ENCODE measurements around the gene FREY1. TPM values are rescaled to one million over a fixed set of nuclear protein-coding genes. Genes with fewer than 3 reads are reported as not detected.

FREY1 gene
- total and polyA plus RNA-seq, 2 of the 13 experiments (the other 11 are each of a cell fraction or from before 2014, with no cell fraction given), result 0.44 to 0.73 TPM

DNA sequence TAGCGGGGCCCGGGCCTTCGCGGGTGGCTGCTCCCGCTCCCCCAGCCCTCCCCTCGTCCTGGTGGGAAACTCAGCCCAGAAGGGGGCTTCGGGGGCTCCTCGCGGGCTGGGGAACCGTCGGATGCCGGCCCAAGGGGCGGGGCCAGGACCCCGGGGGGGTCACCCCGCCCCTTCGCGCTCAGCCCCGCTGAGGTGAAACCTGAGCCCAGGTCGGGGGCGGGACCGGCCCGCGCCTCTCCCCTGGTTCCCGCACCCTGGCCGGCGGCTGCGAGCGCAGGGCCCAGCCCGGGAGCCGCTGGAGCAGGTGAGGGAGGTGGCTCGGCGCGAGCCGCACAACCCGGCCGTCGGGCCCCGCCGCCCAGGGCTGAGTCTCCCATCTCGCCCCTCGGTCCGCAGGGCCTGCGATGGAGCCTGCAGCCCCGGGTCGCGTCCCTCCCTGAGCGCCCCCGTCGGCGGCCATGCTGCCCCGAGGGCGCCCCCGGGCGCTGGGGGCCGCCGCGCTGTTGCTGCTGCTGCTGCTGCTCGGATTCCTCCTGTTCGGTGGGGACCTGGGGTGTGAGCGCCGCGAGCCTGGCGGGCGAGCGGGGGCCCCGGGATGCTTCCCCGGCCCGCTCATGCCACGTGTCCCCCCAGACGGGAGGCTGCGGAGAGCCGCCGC is 15.5 kb upstream of the FREY1 start, which contains the start of gene LARGE2 (continued):
- TF ChIP-seq, protein P1, sequence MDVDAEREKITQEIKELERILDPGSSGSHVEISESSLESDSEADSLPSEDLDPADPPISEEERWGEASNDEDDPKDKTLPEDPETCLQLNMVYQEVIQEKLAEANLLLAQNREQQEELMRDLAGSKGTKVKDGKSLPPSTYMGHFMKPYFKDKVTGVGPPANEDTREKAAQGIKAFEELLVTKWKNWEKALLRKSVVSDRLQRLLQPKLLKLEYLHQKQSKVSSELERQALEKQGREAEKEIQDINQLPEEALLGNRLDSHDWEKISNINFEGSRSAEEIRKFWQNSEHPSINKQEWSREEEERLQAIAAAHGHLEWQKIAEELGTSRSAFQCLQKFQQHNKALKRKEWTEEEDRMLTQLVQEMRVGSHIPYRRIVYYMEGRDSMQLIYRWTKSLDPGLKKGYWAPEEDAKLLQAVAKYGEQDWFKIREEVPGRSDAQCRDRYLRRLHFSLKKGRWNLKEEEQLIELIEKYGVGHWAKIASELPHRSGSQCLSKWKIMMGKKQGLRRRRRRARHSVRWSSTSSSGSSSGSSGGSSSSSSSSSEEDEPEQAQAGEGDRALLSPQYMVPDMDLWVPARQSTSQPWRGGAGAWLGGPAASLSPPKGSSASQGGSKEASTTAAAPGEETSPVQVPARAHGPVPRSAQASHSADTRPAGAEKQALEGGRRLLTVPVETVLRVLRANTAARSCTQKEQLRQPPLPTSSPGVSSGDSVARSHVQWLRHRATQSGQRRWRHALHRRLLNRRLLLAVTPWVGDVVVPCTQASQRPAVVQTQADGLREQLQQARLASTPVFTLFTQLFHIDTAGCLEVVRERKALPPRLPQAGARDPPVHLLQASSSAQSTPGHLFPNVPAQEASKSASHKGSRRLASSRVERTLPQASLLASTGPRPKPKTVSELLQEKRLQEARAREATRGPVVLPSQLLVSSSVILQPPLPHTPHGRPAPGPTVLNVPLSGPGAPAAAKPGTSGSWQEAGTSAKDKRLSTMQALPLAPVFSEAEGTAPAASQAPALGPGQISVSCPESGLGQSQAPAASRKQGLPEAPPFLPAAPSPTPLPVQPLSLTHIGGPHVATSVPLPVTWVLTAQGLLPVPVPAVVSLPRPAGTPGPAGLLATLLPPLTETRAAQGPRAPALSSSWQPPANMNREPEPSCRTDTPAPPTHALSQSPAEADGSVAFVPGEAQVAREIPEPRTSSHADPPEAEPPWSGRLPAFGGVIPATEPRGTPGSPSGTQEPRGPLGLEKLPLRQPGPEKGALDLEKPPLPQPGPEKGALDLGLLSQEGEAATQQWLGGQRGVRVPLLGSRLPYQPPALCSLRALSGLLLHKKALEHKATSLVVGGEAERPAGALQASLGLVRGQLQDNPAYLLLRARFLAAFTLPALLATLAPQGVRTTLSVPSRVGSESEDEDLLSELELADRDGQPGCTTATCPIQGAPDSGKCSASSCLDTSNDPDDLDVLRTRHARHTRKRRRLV (CRISPR knock-in tag; IDR thresholded peaks at IDR 0.05), result no peak
- TF ChIP-seq ZNF777 (CRISPR knock-in tag; IDR thresholded peaks at IDR 0.05), result peak; percentile 98
- TF ChIP-seq, protein P2, sequence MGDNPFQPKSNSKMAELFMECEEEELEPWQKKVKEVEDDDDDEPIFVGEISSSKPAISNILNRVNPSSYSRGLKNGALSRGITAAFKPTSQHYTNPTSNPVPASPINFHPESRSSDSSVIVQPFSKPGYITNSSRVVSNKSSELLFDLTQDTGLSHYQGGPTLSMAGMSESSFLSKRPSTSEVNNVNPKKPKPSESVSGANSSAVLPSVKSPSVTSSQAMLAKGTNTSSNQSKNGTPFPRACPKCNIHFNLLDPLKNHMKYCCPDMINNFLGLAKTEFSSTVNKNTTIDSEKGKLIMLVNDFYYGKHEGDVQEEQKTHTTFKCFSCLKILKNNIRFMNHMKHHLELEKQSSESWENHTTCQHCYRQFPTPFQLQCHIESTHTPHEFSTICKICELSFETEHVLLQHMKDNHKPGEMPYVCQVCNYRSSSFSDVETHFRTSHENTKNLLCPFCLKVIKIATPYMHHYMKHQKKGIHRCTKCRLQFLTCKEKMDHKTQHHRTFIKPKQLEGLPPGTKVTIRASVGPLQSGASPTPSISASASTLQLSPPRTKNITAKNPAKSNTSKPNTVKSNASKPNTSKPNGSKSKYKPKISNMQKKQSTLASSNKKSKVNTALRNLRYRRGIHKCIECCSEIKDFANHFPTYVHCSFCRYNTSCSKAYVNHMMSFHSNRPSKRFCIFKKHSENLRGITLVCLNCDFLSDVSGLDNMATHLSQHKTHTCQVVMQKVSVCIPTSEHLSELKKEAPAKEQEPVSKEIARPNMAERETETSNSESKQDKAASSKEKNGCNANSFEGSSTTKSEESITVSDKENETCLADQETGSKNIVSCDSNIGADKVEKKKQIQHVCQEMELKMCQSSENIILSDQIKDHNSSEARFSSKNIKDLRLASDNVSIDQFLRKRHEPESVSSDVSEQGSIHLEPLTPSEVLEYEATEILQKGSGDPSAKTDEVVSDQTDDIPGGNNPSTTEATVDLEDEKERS (CRISPR knock-in tag; IDR thresholded peaks at IDR 0.05), result no peak
- TF ChIP-seq RFX1 (IDR thresholded peaks at IDR 0.05), result no peak
- TF ChIP-seq, protein P3, sequence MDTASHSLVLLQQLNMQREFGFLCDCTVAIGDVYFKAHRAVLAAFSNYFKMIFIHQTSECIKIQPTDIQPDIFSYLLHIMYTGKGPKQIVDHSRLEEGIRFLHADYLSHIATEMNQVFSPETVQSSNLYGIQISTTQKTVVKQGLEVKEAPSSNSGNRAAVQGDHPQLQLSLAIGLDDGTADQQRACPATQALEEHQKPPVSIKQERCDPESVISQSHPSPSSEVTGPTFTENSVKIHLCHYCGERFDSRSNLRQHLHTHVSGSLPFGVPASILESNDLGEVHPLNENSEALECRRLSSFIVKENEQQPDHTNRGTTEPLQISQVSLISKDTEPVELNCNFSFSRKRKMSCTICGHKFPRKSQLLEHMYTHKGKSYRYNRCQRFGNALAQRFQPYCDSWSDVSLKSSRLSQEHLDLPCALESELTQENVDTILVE (CRISPR knock-in tag; IDR thresholded peaks at IDR 0.05), result no peak
- TF ChIP-seq ATM (IDR thresholded peaks at IDR 0.05; ENCODE audit: borderline replicate concordance), result no peak
- TF ChIP-seq, protein P4, sequence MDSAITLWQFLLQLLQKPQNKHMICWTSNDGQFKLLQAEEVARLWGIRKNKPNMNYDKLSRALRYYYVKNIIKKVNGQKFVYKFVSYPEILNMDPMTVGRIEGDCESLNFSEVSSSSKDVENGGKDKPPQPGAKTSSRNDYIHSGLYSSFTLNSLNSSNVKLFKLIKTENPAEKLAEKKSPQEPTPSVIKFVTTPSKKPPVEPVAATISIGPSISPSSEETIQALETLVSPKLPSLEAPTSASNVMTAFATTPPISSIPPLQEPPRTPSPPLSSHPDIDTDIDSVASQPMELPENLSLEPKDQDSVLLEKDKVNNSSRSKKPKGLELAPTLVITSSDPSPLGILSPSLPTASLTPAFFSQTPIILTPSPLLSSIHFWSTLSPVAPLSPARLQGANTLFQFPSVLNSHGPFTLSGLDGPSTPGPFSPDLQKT (CRISPR knock-in tag; IDR thresholded peaks at IDR 0.05; ENCODE audit: borderline replicate concordance), result no peak
- TF ChIP-seq ELF3 (CRISPR knock-in tag; IDR thresholded peaks at IDR 0.05), result no peak
- no peak for TF ChIP-seq HIVEP1 (CRISPR knock-in tag; IDR thresholded peaks at IDR 0.05)
- no peak for TF ChIP-seq ETV5 (CRISPR knock-in tag; IDR thresholded peaks at IDR 0.05; ENCODE audit: borderline replicate concordance)
- TF ChIP-seq ZNF543 (CRISPR knock-in tag; IDR thresholded peaks at IDR 0.05), result no peak
- TF ChIP-seq, protein P5, sequence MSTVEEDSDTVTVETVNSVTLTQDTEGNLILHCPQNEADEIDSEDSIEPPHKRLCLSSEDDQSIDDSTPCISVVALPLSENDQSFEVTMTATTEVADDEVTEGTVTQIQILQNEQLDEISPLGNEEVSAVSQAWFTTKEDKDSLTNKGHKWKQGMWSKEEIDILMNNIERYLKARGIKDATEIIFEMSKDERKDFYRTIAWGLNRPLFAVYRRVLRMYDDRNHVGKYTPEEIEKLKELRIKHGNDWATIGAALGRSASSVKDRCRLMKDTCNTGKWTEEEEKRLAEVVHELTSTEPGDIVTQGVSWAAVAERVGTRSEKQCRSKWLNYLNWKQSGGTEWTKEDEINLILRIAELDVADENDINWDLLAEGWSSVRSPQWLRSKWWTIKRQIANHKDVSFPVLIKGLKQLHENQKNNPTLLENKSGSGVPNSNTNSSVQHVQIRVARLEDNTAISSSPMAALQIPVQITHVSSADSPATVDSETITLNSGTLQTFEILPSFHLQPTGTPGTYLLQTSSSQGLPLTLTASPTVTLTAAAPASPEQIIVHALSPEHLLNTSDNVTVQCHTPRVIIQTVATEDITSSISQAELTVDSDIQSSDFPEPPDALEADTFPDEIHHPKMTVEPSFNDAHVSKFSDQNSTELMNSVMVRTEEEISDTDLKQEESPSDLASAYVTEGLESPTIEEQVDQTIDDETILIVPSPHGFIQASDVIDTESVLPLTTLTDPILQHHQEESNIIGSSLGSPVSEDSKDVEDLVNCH (CRISPR knock-in tag; IDR thresholded peaks at IDR 0.05), result no peak
- no peak for TF ChIP-seq CREM (IDR thresholded peaks at IDR 0.05)
- TF ChIP-seq CREM (CRISPR knock-in tag; IDR thresholded peaks at IDR 0.05), result no peak
- TF ChIP-seq, protein P6, sequence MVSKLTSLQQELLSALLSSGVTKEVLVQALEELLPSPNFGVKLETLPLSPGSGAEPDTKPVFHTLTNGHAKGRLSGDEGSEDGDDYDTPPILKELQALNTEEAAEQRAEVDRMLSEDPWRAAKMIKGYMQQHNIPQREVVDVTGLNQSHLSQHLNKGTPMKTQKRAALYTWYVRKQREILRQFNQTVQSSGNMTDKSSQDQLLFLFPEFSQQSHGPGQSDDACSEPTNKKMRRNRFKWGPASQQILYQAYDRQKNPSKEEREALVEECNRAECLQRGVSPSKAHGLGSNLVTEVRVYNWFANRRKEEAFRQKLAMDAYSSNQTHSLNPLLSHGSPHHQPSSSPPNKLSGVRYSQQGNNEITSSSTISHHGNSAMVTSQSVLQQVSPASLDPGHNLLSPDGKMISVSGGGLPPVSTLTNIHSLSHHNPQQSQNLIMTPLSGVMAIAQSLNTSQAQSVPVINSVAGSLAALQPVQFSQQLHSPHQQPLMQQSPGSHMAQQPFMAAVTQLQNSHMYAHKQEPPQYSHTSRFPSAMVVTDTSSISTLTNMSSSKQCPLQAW (CRISPR knock-in tag; IDR thresholded peaks at IDR 0.05), result no peak
